ENCODE results near the gene NEU3. TPM values are rescaled to one million over a fixed set of nuclear protein-coding genes. Genes with fewer than 3 reads are reported as not detected.

The NEU3 gene
- total and polyA plus RNA-seq, 3 donors from 2014 or later = 25.8 to 41.5 (median 29.3) TPM

DNA sequence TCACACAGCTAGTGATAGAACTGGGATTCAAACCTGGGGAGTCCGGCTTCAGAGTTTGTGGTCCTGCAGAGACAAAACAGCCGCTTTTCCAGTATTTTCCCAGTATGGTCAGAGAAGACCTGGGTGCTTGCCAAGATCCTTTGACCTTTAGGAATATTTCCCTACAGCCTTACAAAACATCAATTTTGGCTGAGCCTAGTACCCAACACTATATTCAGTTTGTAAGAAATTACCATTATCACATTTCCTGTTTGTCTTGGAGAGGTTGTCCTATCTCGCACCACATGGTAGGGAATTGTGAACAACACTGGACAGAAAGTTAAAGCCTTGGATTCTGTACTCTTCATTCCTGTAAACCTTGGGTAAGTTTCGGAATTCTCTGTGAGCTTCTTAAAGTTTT lies 10.7 kb upstream of the NEU3 start:
- 87 to 93% methylated on average over 4 of the region's 4 CpGs for WGBS, 2 donors
- TF ChIP-seq POLR2A (IDR thresholded peaks at IDR 0.05) = no peak
- TF ChIP-seq, protein P1, sequence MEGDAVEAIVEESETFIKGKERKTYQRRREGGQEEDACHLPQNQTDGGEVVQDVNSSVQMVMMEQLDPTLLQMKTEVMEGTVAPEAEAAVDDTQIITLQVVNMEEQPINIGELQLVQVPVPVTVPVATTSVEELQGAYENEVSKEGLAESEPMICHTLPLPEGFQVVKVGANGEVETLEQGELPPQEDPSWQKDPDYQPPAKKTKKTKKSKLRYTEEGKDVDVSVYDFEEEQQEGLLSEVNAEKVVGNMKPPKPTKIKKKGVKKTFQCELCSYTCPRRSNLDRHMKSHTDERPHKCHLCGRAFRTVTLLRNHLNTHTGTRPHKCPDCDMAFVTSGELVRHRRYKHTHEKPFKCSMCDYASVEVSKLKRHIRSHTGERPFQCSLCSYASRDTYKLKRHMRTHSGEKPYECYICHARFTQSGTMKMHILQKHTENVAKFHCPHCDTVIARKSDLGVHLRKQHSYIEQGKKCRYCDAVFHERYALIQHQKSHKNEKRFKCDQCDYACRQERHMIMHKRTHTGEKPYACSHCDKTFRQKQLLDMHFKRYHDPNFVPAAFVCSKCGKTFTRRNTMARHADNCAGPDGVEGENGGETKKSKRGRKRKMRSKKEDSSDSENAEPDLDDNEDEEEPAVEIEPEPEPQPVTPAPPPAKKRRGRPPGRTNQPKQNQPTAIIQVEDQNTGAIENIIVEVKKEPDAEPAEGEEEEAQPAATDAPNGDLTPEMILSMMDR (IDR thresholded peaks at IDR 0.05) = no peak
- H3K27me3 ChIP-seq = no peaks in the 10 kb centered on the region
- no peak for DNase-seq
- H3K4me1 ChIP-seq = no peaks in the 10 kb centered on the region
- no peak overlapping the region for H3K27ac ChIP-seq
- no peaks in the 10 kb centered on the region for H3K36me3 ChIP-seq (ENCODE audit: low read depth, missing control alignments)
- H3K9me3 ChIP-seq = no peaks in the 10 kb centered on the region
- H3K4me3 ChIP-seq = no peak overlapping the region
- intact Hi-C loops (cut with DNase I; ENCODE audit: low total_unique reads) = no loop called here

- Histone ChIP-seq H3K4me3 (no peak overlapping the region), H3K9me3 (no peaks in the 10 kb centered on the region), H3K4me1 (no peaks in the 10 kb centered on the region), H3K36me3 (ENCODE audit: low read depth, missing control alignments) (no peaks in the 10 kb centered on the region), H3K27me3 (no peaks in the 10 kb centered on the region), H3K27ac (no peak overlapping the region)
- WGBS, 2 donors = 86 to 93% methylated on average over 2 of the region's 2 CpGs
- intact Hi-C loops (cut with DNase I; ENCODE audit: low total_unique reads) = no loop called here
- no peak for DNase-seq
- TF ChIP-seq, protein P1 (IDR thresholded peaks at IDR 0.05) = no peak
- TF ChIP-seq POLR2A (IDR thresholded peaks at IDR 0.05) = no peak
Measured at GRCh38 chr11:74980634-74981033, 8.1 kb upstream of the NEU3 start.

GRCh38 chr11:74981888-74982287 lies 6.8 kb upstream of the NEU3 start:
- H3K4me3 ChIP-seq = no peak overlapping the region
- H3K36me3 ChIP-seq (ENCODE audit: low read depth, missing control alignments) = no peaks in the 10 kb centered on the region
- TF ChIP-seq, protein P1 (IDR thresholded peaks at IDR 0.05) = no peak
- no peak for TF ChIP-seq POLR2A (IDR thresholded peaks at IDR 0.05)
- no peaks in the 10 kb centered on the region for H3K27me3 ChIP-seq
- no peak overlapping the region for H3K27ac ChIP-seq
- H3K4me1 ChIP-seq = no peaks in the 10 kb centered on the region
- H3K9me3 ChIP-seq = no peaks in the 10 kb centered on the region
- 95 to 100% methylated on average over 1 of the region's 1 CpG for WGBS, 2 donors
- intact Hi-C loops (cut with DNase I; ENCODE audit: low total_unique reads) = no loop called here
- DNase-seq = no peak

GRCh38 chr11:74984070-74984469 lies 4.7 kb upstream of the NEU3 start:
- Histone ChIP-seq H3K4me1 (no peaks in the 10 kb centered on the region), H3K9me3 (no peaks in the 10 kb centered on the region), H3K27ac (no peak overlapping the region), H3K27me3 (no peaks in the 10 kb centered on the region), H3K4me3 (no peak overlapping the region), H3K36me3 (ENCODE audit: low read depth, missing control alignments) (no peaks in the 10 kb centered on the region)
- DNase-seq = no peak
- TF ChIP-seq, protein P1 (IDR thresholded peaks at IDR 0.05) = no peak
- no peak for TF ChIP-seq POLR2A (IDR thresholded peaks at IDR 0.05)
- intact Hi-C loops (cut with DNase I; ENCODE audit: low total_unique reads) = no loop called here
- WGBS, 2 donors = 79 to 85% methylated on average over 3 of the region's 3 CpGs

DNA sequence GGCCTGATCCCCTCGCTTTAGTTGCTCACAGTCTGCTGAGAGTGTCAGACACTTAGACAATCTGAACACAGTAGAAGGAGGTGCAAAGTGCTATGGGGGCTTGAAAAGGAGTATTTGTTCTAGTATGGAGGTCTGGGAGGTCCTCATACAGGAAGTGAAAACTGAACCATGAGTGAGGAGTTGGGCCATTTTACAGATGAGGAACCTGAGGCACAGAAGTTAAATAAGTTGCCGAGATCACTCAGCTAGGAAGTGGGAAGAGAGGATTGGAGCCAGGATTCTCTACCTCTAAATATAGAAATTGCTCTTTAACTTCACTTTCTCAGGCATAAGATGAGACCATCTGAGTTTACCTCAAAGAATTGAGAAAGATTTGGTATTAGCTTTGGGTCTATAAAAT lies 4.0 kb upstream of the NEU3 start:
- intact Hi-C loops (cut with DNase I; ENCODE audit: low total_unique reads) = no loop called here
- no peaks in the 10 kb centered on the region for H3K27me3 ChIP-seq
- no peak overlapping the region for H3K4me3 ChIP-seq
- no peaks in the 10 kb centered on the region for H3K4me1 ChIP-seq
- DNase-seq = no peak
- no peak overlapping the region for H3K27ac ChIP-seq
- TF ChIP-seq, protein P1 (IDR thresholded peaks at IDR 0.05) = no peak
- TF ChIP-seq POLR2A (IDR thresholded peaks at IDR 0.05) = no peak
- H3K36me3 ChIP-seq (ENCODE audit: low read depth, missing control alignments) = no peaks in the 10 kb centered on the region
- WGBS, 2 donors = 88 to 91% methylated on average over 2 of the region's 2 CpGs
- no peaks in the 10 kb centered on the region for H3K9me3 ChIP-seq

Data from testis (tissue), 3 donors.